GM12878 (cell line): ENCODE data around the gene PTPRM.

Experiments
- CTCF ChIP-seq, 3 experiments: IDR thresholded peaks in 2 of 3; conservative IDR thresholded peaks in 1 of 3; 2 replicates each; pipeline ENCODE4 v1.5.1; 2011; ENCODE audit warnings: low read depth in 3 of 3, low read length in 3 of 3, mild to moderate bottlenecking in 3 of 3, control low read depth in 2 of 3, moderate library complexity in 2 of 3, inconsistent platforms in 1 of 3, mixed read lengths in 1 of 3; ENCODE audit not compliant: control insufficient read depth in 2 of 3, insufficient read depth in 1 of 3; ENCODE audit errors: extremely low read depth in 1 of 3
- EP300 ChIP-seq, 2 experiments: fragments of 150-350 bp in 1 of 2; IDR thresholded peaks; 2 replicates each; pipeline ENCODE4 v1.6.1; 2011 to 2012; ENCODE audit warnings: low read depth in 2 of 2, low read length in 2 of 2, borderline replicate concordance in 1 of 2, improper control_type of control experiment in 1 of 2, inconsistent platforms in 1 of 2; ENCODE audit not compliant: control insufficient read depth in 1 of 2
- MAX ChIP-seq: IDR thresholded peaks from 2 replicates; pipeline ENCODE4 v1.6.1; 2012; ENCODE audit warnings: low read depth, low read length, improper control_type of control experiment
- RAD21 ChIP-seq: IDR thresholded peaks from 2 replicates; pipeline ENCODE4 v1.6.1; 2011; ENCODE audit warnings: mild to moderate bottlenecking, low read depth, low read length, moderate library complexity; ENCODE audit not compliant: insufficient read depth
- SIX5 ChIP-seq: IDR thresholded peaks from 2 replicates; pipeline ENCODE4 v1.6.1; 2011; ENCODE audit warnings: mild to moderate bottlenecking, low read depth, low read length, moderate library complexity; ENCODE audit not compliant: severe bottlenecking
- ZNF207 ChIP-seq: fragments of 450-650 bp; IDR thresholded peaks from 2 replicates; pipeline ENCODE4 v1.6.1; 2014; ENCODE audit warnings: antibody characterized with exemption, mild to moderate bottlenecking, borderline replicate concordance

- TF ChIP-seq EP300 (IDR thresholded peaks at IDR 0.05; ENCODE audit: borderline replicate concordance in 1 of 2, control insufficient read depth in 1 of 2, low read depth in 2 of 2, low read length in 2 of 2) (no peak), RAD21 (no peak), CTCF (IDR thresholded peaks at IDR 0.05 in 2 of 3, conservative IDR thresholded peaks at IDR 0.05 in 1 of 3; ENCODE audit: control insufficient read depth in 2 of 3, extremely low read depth in 1 of 3, insufficient read depth in 1 of 3, low read depth in 3 of 3, low read length in 3 of 3) (no peak), SIX5 (no peak), MAX (no peak), ZNF207 (no peak)
These were observed 55.6 kb downstream of the PTPRM start for GRCh38 chr18:7622721-7623120.
